ENCODE data around the gene RAD18.

DNA sequence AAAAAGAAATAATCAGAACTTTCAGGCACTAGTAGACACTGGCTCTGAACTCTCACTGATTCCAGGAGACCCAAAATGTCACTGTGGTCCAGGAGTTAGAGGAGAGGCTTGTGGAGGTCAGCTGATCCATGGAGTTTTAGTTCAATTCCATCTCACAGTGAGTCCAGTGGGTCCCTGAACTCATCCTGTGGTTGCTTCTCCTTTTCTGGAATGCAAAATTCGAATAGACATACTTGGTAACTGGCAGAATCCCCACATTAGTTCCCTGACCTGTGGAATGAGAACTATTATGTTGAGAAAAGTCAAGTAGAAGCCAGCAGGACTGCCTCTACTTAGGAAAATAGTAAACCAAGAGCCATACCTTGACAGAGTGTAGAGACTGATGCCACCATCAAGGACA is 106.6 kb downstream of the RAD18 start:
- TF ChIP-seq POLR2A (IDR thresholded peaks at IDR 0.05) (no peak), CTCF (IDR thresholded peaks at IDR 0.05) (no peak)
